Upper lobe of right lung (tissue), 1 donor: Measurements from ENCODE around the gene APBB2. TPM values are rescaled to one million over a fixed set of nuclear protein-coding genes. Genes with fewer than 3 reads are reported as not detected.

Experiments
- ATAC-seq: fragments of 200-7000 bp; cut with Tn5 transposase; one replicate; pipeline ENCODE4 v1.9.1; 2020; ENCODE audit warnings: mild to moderate bottlenecking, moderate library complexity
- DNase-seq: peaks from one replicate; pipeline ENCODE4 v3.0.0-alpha.2; 2020
- H3K27ac ChIP-seq: fragments of 200-600 bp; one replicate; pipeline ENCODE4 v1.8.0; 2022
- H3K27me3 ChIP-seq: fragments of 200-600 bp; one replicate; pipeline ENCODE4 v1.8.0; 2022; ENCODE audit warnings: mild to moderate bottlenecking
- H3K36me3 ChIP-seq: fragments of 200-600 bp; one replicate; pipeline ENCODE4 v1.8.0; 2022
- H3K4me1 ChIP-seq: fragments of 200-600 bp; one replicate; pipeline ENCODE4 v1.8.0; 2022
- H3K4me3 ChIP-seq: fragments of 200-600 bp; one replicate; pipeline ENCODE4 v1.8.0; 2022; ENCODE audit warnings: mild to moderate bottlenecking
- H3K9me3 ChIP-seq: fragments of 200-600 bp; one replicate; pipeline ENCODE4 v1.8.0; 2022
- intact Hi-C: fragments of 100-400 bp; cut with DNase I; formaldehyde crosslinking; loops from one replicate; pipeline ENCODE4 v1.11.0; 2022
- total RNA-seq: library from RNA; stranded (reverse); fragmentation: NEBNext Ultra II Directional; extraction: Animal tissue kit (Norgen Biotek cat#: 25700); gene quantifications from one replicate; pipeline ENCODE4 v1.2.1, GENCODE V29; 2021
- TF ChIP-seq, protein P1 (sequence below): fragments of 200-600 bp; IDR thresholded peaks from one replicate; pipeline ENCODE4 v1.8.0; 2022; ENCODE audit warnings: antibody characterized with exemption
- donor health status: DM: no; HTN: yes; CAD: no; lungs with severe emphysema.

Gene APBB2
- total RNA-seq, 1 donor from 2014 or later = 88.2 TPM

- Histone ChIP-seq H3K4me1 (peaks cover 33% of the 10 kb centered on the region), H3K36me3 (no peaks in the 10 kb centered on the region), H3K9me3 (no peaks in the 10 kb centered on the region), H3K4me3 (no peak overlapping the region), H3K27me3 (no peaks in the 10 kb centered on the region), H3K27ac (no peak overlapping the region)
- DNase-seq (no peak), ATAC-seq (no peak)
- TF ChIP-seq, protein P1, sequence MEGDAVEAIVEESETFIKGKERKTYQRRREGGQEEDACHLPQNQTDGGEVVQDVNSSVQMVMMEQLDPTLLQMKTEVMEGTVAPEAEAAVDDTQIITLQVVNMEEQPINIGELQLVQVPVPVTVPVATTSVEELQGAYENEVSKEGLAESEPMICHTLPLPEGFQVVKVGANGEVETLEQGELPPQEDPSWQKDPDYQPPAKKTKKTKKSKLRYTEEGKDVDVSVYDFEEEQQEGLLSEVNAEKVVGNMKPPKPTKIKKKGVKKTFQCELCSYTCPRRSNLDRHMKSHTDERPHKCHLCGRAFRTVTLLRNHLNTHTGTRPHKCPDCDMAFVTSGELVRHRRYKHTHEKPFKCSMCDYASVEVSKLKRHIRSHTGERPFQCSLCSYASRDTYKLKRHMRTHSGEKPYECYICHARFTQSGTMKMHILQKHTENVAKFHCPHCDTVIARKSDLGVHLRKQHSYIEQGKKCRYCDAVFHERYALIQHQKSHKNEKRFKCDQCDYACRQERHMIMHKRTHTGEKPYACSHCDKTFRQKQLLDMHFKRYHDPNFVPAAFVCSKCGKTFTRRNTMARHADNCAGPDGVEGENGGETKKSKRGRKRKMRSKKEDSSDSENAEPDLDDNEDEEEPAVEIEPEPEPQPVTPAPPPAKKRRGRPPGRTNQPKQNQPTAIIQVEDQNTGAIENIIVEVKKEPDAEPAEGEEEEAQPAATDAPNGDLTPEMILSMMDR = no peak
- intact Hi-C loops = no loop called here
These were observed 57.3 kb downstream of the APBB2 start for GRCh38 chr4:41157009-41157408.

GRCh38 chr4:41156574-41156973 is 57.8 kb downstream of the APBB2 start:
- H3K36me3 ChIP-seq = no peaks in the 10 kb centered on the region
- TF ChIP-seq, protein P1 = no peak
- DNase-seq (no peak), ATAC-seq (no peak)
- H3K4me3 ChIP-seq = no peak overlapping the region
- no peaks in the 10 kb centered on the region for H3K27me3 ChIP-seq
- no peaks in the 10 kb centered on the region for H3K9me3 ChIP-seq
- intact Hi-C loops = no loop called here
- peaks cover 33% of the 10 kb centered on the region for H3K4me1 ChIP-seq
- no peak overlapping the region for H3K27ac ChIP-seq

DNA sequence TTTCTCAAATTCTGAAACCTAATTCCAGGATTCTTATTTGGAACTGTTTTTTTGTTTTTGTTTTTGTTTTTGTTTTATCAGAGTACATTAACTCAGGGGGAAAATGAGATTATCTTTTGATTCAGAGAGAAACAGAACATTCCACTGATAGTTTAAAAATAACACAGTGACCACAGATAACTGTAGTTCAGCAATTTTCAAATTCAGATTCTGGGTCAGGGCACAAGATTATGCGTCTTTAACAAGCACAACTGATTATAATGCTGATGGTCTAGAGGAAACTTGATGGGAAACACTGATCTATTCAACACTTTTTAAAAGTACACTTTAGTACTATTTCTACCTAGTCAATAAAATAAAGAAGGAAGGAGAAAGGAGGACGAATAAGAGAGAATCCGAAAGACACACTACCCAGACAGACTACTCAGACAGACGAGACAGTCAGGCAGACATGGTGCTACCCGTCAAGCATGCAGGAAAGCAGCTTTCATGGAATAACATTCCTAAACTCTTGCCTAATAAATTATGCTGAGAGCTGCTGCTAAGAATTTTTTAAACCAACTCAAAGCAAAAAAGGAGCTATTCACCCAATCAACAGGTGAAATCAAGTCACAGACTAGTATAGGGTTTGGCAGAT is 59.0 kb downstream of the APBB2 start:
- H3K4me1 ChIP-seq = peaks cover 28% of the 10 kb centered on the region
- peak overlapping the region; percentile 55 for H3K27ac ChIP-seq
- no peaks in the 10 kb centered on the region for H3K36me3 ChIP-seq
- ATAC-seq = peak; percentile 43
- no peaks in the 10 kb centered on the region for H3K27me3 ChIP-seq
- no peaks in the 10 kb centered on the region for H3K9me3 ChIP-seq
- peak overlapping the region; percentile 2 for H3K4me3 ChIP-seq
- no peak for DNase-seq
- intact Hi-C loops = no loop called here
- TF ChIP-seq, protein P1 = no peak

DNA sequence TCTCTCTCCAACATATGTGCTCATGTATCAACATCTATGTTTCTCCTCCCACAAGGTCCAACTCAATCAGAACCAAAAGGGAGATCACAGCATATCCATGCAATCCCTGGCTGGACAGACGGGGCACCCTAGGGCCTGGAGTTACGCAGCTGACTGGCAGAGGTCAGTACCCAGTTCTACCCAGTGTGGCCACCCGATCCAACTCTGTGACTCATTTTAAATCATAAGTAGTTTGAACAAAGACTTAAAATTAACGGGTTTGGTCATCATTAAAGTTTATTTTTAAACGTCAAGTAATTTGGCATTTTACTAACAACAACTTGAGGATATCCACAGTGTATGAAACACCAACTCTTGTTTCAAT is 59.5 kb downstream of the APBB2 start:
- no peak for ATAC-seq
- TF ChIP-seq, protein P1 = no peak
- Histone ChIP-seq H3K9me3 (no peaks in the 10 kb centered on the region), H3K27me3 (no peaks in the 10 kb centered on the region), H3K27ac (peak overlapping the region; percentile 55), H3K4me1 (peaks cover 24% of the 10 kb centered on the region), H3K4me3 (no peak overlapping the region), H3K36me3 (no peaks in the 10 kb centered on the region)
- intact Hi-C loops = no loop called here
- no peak for DNase-seq

DNA sequence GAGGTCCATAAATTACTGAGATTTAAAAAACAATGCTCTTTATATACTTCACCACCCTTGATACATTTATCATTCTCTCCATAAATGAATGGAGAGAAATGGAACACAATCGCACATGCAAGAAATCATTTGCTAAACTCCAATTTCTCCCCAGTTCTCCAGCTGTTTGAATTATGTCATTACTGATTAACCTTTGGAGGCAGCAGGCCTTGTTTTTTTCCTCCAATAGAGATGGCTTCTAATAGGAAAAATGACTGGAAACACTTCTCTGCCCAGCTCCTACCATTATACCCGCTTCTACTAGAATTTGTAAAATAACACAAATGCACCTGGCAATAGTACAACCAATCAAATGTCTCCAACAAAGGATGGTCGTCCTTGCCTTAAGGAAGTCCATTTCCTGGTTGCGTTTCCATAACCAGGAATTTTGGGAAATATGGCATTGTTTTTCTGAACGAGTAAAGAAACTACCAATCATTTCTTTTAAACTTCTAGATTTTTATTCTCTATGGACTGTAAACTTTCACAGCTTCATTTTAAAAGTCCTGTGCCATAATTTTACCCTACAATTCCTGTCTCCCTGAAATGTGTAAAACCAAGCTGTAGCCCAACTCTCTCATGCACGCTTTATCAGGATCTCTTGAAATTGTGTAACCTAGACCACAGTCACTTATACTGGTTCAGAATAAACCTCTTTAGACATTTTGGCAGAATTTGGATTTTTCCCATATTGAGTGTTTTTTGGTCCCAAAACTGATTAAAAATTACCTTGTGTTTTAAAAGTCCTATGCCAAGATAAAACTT is 60.1 kb downstream of the APBB2 start:
- no peak for ATAC-seq
- no peak overlapping the region for H3K4me3 ChIP-seq
- no peaks in the 10 kb centered on the region for H3K27me3 ChIP-seq
- TF ChIP-seq, protein P1 = no peak
- peak overlapping the region; percentile 55 for H3K27ac ChIP-seq
- H3K4me1 ChIP-seq = peaks cover 19% of the 10 kb centered on the region
- no peak for DNase-seq
- no peaks in the 10 kb centered on the region for H3K9me3 ChIP-seq
- intact Hi-C loops = no loop called here
- no peaks in the 10 kb centered on the region for H3K36me3 ChIP-seq
